H1 (cell line): ENCODE measurements around the gene PACC1. TPM values are rescaled to one million over a fixed set of nuclear protein-coding genes. Genes with fewer than 3 reads are reported as not detected.

Experiments used
- CTCF ChIA-PET: fragments of 300-600 bp; sonication (Branson Sonifier 250); formaldehyde crosslinking; loops from one replicate; lab custom pipeline; 2021; ENCODE audit not compliant: partially characterized antibody; lab: Charles Lee
- POLR2A ChIA-PET: fragments of 300-600 bp; sonication (Branson Sonifier 250); formaldehyde crosslinking; loops from one replicate; lab custom pipeline; 2021; ENCODE audit warnings: inconsistent platforms; ENCODE audit not compliant: partially characterized antibody; lab: Charles Lee
- DNase-seq, 2 experiments: peaks; one replicate each; pipeline versions ENCODE4 v3.0.0 to v3.0.0-alpha.2; 2010 to 2022; ENCODE audit warnings: low spot score in 2 of 2, low read depth in 1 of 2, mixed read lengths in 1 of 2
- FAIRE-seq: peaks from 2 replicates; lab custom pipeline; 2011; peaks lifted over from hg19 to GRCh38; lab: Jason Lieb, UNC
- H2AFZ ChIP-seq: 2 replicates; pipeline ENCODE4 v1.8.1; 2012; ENCODE audit warnings: low read length, inconsistent platforms
- H2AK5ac ChIP-seq: 2 replicates; pipeline ENCODE4 v1.6.1; 2013; ENCODE audit warnings: low read depth, low read length
- H2BK120ac ChIP-seq: replicated peaks from 2 replicates; pipeline ENCODE3; 2013; ENCODE audit warnings: low read depth, low read length, inconsistent platforms
- H2BK12ac ChIP-seq: 2 replicates; pipeline ENCODE4 v1.6.1; 2013; ENCODE audit warnings: low read depth, low read length
- H2BK15ac ChIP-seq: 2 replicates; pipeline ENCODE4 v1.6.1; 2013; ENCODE audit warnings: low read length
- H2BK20ac ChIP-seq: 2 replicates; pipeline ENCODE4 v1.6.1; 2013; ENCODE audit warnings: low read length
- H2BK5ac ChIP-seq: 2 replicates; pipeline ENCODE4 v1.6.1; 2013; ENCODE audit warnings: low read depth, low read length
- H3K14ac ChIP-seq: 2 replicates; pipeline ENCODE4 v1.6.1; 2013; ENCODE audit warnings: inconsistent platforms; ENCODE audit not compliant: insufficient read length
- H3K18ac ChIP-seq: 2 replicates; pipeline ENCODE4 v1.6.1; 2013; ENCODE audit warnings: low read length; ENCODE audit errors: extremely low read depth
- H3K23ac ChIP-seq: 2 replicates; pipeline ENCODE4 v1.6.1; 2013; ENCODE audit warnings: inconsistent platforms; ENCODE audit not compliant: insufficient read length
- H3K23me2 ChIP-seq: 2 replicates; pipeline ENCODE4 v1.6.1; 2013; ENCODE audit warnings: low read depth, low read length
- H3K27ac ChIP-seq: 2 replicates; pipeline ENCODE4 v1.6.1; 2011; ENCODE audit warnings: low read depth, low read length, inconsistent platforms
- H3K27me3 ChIP-seq, 4 experiments: replicated peaks in 1 of 4; 1 replicate in 1 of 4; 2 replicates in 3 of 4; pipeline versions ENCODE4 v1.6.1 to v1.8.1; 2011 to 2013; ENCODE audit warnings: low read length in 3 of 4, mild to moderate bottlenecking in 3 of 4, inconsistent platforms in 2 of 4, mixed read lengths in 2 of 4, moderate library complexity in 1 of 4; ENCODE audit not compliant: control insufficient read depth in 3 of 4, insufficient read depth in 3 of 4; ENCODE audit errors: extremely low read depth in 1 of 4
- H3K36me3 ChIP-seq, 4 experiments: 2 replicates each; pipeline versions ENCODE4 v1.6.1 to v1.8.1; 2011 to 2013; ENCODE audit warnings: mild to moderate bottlenecking in 4 of 4, low read length in 3 of 4, moderate library complexity in 2 of 4, control low read depth in 1 of 4, inconsistent platforms in 1 of 4; ENCODE audit not compliant: insufficient read depth in 4 of 4, control insufficient read depth in 2 of 4
- H3K4ac ChIP-seq: replicated peaks from 2 replicates; pipeline ENCODE3; 2013; ENCODE audit warnings: low read length, low read depth, mixed read lengths, inconsistent platforms; ENCODE audit not compliant: insufficient read length
- H3K4me1 ChIP-seq, 4 experiments: replicated peaks in 1 of 4; 1 replicate in 1 of 4; 2 replicates in 3 of 4; pipeline versions ENCODE4 v1.6.1 to v1.8.1; 2011 to 2013; ENCODE audit warnings: low read length in 3 of 4, inconsistent platforms in 2 of 4, mixed read lengths in 1 of 4; ENCODE audit not compliant: insufficient read depth in 4 of 4, control insufficient read depth in 3 of 4
- H3K4me2 ChIP-seq, 2 experiments: 2 replicates each; pipeline versions ENCODE4 v1.6.1 to v1.8.1; 2011 to 2013; ENCODE audit warnings: low read depth in 2 of 2, low read length in 2 of 2, control low read depth in 1 of 2, inconsistent platforms in 1 of 2, mild to moderate bottlenecking in 1 of 2; ENCODE audit not compliant: insufficient read depth in 1 of 2
- H3K4me3 ChIP-seq, 4 experiments: fragments of 200-600, 300-600 bp in 1 of 4; sonication (generic), shearing (Covaris generic), sonication (Bioruptor Twin) in 1 of 4; 2 replicates each; pipeline versions ENCODE4 v1.5.1 to v1.8.1; 2011 to 2016; ENCODE audit warnings: low read length in 4 of 4, low read depth in 3 of 4, control low read depth in 2 of 4, inconsistent platforms in 2 of 4, mild to moderate bottlenecking in 2 of 4, mixed read lengths in 1 of 4, moderate library complexity in 1 of 4; ENCODE audit not compliant: insufficient read depth in 2 of 4; ENCODE audit errors: extremely low read depth in 1 of 4
- H3K56ac ChIP-seq: replicated peaks from 2 replicates; pipeline ENCODE3; 2013; ENCODE audit warnings: low read depth, mild to moderate bottlenecking, mixed read lengths, low read length, inconsistent platforms; ENCODE audit not compliant: insufficient read length
- H3K79me1 ChIP-seq: 2 replicates; pipeline ENCODE4 v1.6.1; 2013; ENCODE audit warnings: low read depth, low read length, control low read depth
- H3K79me2 ChIP-seq, 2 experiments: 2 replicates each; pipeline versions ENCODE4 v1.6.1 to v1.8.1; 2012 to 2013; ENCODE audit warnings: low read length in 2 of 2, mild to moderate bottlenecking in 2 of 2, inconsistent platforms in 1 of 2; ENCODE audit not compliant: insufficient read depth in 2 of 2, control insufficient read depth in 1 of 2
- H3K9ac ChIP-seq, 4 experiments: replicated peaks in 1 of 4; 1 replicate in 1 of 4; 2 replicates in 3 of 4; pipeline versions ENCODE4 v1.6.1 to v1.8.1; 2011 to 2013; ENCODE audit warnings: low read depth in 3 of 4, low read length in 3 of 4, control low read depth in 2 of 4, mild to moderate bottlenecking in 2 of 4, moderate library complexity in 2 of 4, inconsistent platforms in 1 of 4; ENCODE audit errors: extremely low read depth in 1 of 4
- H3K9me3 ChIP-seq, 2 experiments: 2 replicates each; pipeline versions ENCODE4 v1.6.1 to v1.8.1; 2012 to 2013; ENCODE audit warnings: mild to moderate bottlenecking in 2 of 2, moderate library complexity in 2 of 2, control low read depth in 1 of 2, inconsistent platforms in 1 of 2, low read depth in 1 of 2, low read length in 1 of 2, mixed read lengths in 1 of 2; ENCODE audit not compliant: insufficient read depth in 2 of 2
- H4K20me1 ChIP-seq, 2 experiments: replicated peaks in 1 of 2; 2 replicates each; pipeline versions ENCODE3 to v1.8.1; 2011 to 2013; ENCODE audit warnings: inconsistent platforms in 2 of 2, low read length in 2 of 2, mild to moderate bottlenecking in 1 of 2; ENCODE audit not compliant: insufficient read depth in 2 of 2, control insufficient read depth in 1 of 2
- H4K5ac ChIP-seq: 2 replicates; pipeline ENCODE4 v1.6.1; 2013; ENCODE audit warnings: low read length, low read depth, mixed read lengths, inconsistent platforms; ENCODE audit not compliant: insufficient read length
- H4K8ac ChIP-seq: 2 replicates; pipeline ENCODE4 v1.8.0; 2013; ENCODE audit warnings: mild to moderate bottlenecking, moderate library complexity, low read length, inconsistent platforms; ENCODE audit not compliant: insufficient read depth; ENCODE audit errors: extremely low read depth
- H4K91ac ChIP-seq: replicated peaks from 2 replicates; pipeline ENCODE3; 2013; ENCODE audit warnings: low read length, mixed read lengths, inconsistent platforms; ENCODE audit not compliant: insufficient read length
- BACH1 ChIP-seq: IDR thresholded peaks from 2 replicates; pipeline ENCODE4 v1.6.1; 2012; ENCODE audit warnings: low read length, improper control_type of control experiment
- BRCA1 ChIP-seq: IDR thresholded peaks from 2 replicates; pipeline ENCODE4 v1.6.1; 2012; ENCODE audit warnings: low read depth, low read length, improper control_type of control experiment
- CHD1 ChIP-seq: IDR thresholded peaks from 2 replicates; pipeline ENCODE4 v1.6.1; 2012; ENCODE audit warnings: low read depth, low read length, improper control_type of control experiment
- EGR1 ChIP-seq: IDR thresholded peaks from 2 replicates; pipeline ENCODE4 v1.6.1; 2011; ENCODE audit warnings: low read depth, low read length, borderline replicate concordance
- FOSL1 ChIP-seq: IDR thresholded peaks from 2 replicates; pipeline ENCODE4 v1.6.1; 2011; ENCODE audit warnings: mild to moderate bottlenecking, low read depth, low read length, moderate library complexity; ENCODE audit not compliant: insufficient read depth
- MAFK ChIP-seq: IDR thresholded peaks from 2 replicates; pipeline ENCODE4 v1.6.1; 2012; ENCODE audit warnings: low read depth, mild to moderate bottlenecking, improper control_type of control experiment, low read length
- NRF1 ChIP-seq: IDR thresholded peaks from 2 replicates; pipeline ENCODE4 v1.6.1; 2011; ENCODE audit warnings: mild to moderate bottlenecking, low read depth, low read length, improper control_type of control experiment
- POU5F1 ChIP-seq: IDR thresholded peaks from 2 replicates; pipeline ENCODE4 v1.6.1; 2011; ENCODE audit warnings: low read depth, mild to moderate bottlenecking, low read length, moderate library complexity
- TEAD4 ChIP-seq: IDR thresholded peaks from 2 replicates; pipeline ENCODE4 v1.6.1; 2012; ENCODE audit warnings: low read depth, low read length, inconsistent platforms, mixed read lengths
- YY1 ChIP-seq: IDR thresholded peaks from 2 replicates; pipeline ENCODE4 v1.6.1; 2011; ENCODE audit warnings: low read depth, mild to moderate bottlenecking, low read length
- WGBS, 2 experiments: shearing (Covaris generic) in 1 of 2; methylation state at CpG; one replicate each; pipeline versions ENCODE4 v1.1.6 to v1.1.7; 2013 to 2015; ENCODE audit warnings: low lambda C conversion rate in 2 of 2, mixed read lengths in 2 of 2, inconsistent platforms in 1 of 2, low coverage in 1 of 2, missing lambda C conversion rate in 1 of 2; ENCODE audit not compliant: insufficient replicate concordance in 2 of 2, insufficient coverage in 1 of 2, insufficient read length in 1 of 2; ENCODE audit errors: extremely low coverage in 1 of 2, missing lambda C conversion rate in 1 of 2; 5-methylcytosine and 5-hydroxymethylcytosine counted together
- polyA plus RNA-seq, 7 experiments: library from polyadenylated mRNA; depleted of rRNA in 3 of 7; stranded (reverse) in 5 of 7; unstranded in 2 of 7; fragments of >200 nt in 5 of 7; fragments of 200-250 nt in 2 of 7; gene quantifications; 1 replicate in 5 of 7; 2 replicates in 1 of 7; 4 replicates in 1 of 7; pipeline versions ENCODE4 v1.2.1 to v1.2.3, GENCODE V29; 2011 to 2013; ENCODE audit warnings: missing spikeins in 2 of 7, mixed read lengths in 2 of 7
- total RNA-seq: library from RNA; stranded (reverse); fragmentation: NEBNext Ultra II Directional; extraction: Animal tissue kit (Norgen Biotek cat#: 25700); gene quantifications from 2 replicates; pipeline ENCODE4 v1.2.1, GENCODE V29; 2021
- TF ChIP-seq, protein P1 (sequence below): IDR thresholded peaks from 2 replicates; pipeline ENCODE4 v1.6.1; 2011; ENCODE audit warnings: low read depth, mild to moderate bottlenecking, low read length; ENCODE audit not compliant: insufficient read depth

The PACC1 gene
- total and polyA plus RNA-seq, 2 of the 8 experiments (the other 6 are each of a cell fraction or from before 2014, with no cell fraction given), result 18.8 to 23.5 TPM

DNA sequence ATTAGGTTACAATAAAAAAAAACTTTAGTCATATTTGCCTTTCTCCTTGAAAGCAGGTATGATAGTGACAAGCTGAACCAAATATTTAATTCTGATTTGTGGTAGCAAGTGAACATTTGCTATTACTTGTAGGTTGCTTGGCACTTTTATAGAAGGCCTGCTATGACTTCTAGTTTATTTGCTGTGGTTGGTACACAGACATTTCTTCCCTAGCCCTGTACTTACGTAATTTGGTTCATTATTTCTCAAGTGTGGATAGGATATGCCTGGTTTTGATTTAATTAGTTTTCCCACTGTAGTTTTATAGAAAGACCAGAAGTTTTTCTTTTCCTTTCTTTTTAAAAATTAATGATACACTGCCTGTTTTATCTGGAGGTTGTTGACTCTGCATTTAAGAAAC, 73.6 kb downstream of the PACC1 start:
- peaks cover 0 to 13% (median 1%) of the 10 kb centered on the region in 4 experiments; a peak in 2 of 8 replicates for H3K36me3 ChIP-seq
- no peak overlapping the region for H3K23ac ChIP-seq
- H2BK15ac ChIP-seq, result no peak overlapping the region
- ChIA-PET CTCF (interaction anchor here (0.9 to 1.8 kb wide), 4 partner anchors 21 to 659 kb away, joined by 3 to 4 read pairs (median 3); no protein-coding TSS in a partner anchor), POLR2A (no interaction called here)
- DNase-seq (no peak), FAIRE-seq (no peak)
- H3K4ac ChIP-seq, result no peak overlapping the region
- no peaks in the 10 kb centered on the region for H4K20me1 ChIP-seq
- H3K18ac ChIP-seq, result no peak overlapping the region
- H3K4me1 ChIP-seq, result no peaks in the 10 kb centered on the region
- no peaks in the 10 kb centered on the region for H3K27me3 ChIP-seq
- no peak overlapping the region for H2BK20ac ChIP-seq
- no peaks in the 10 kb centered on the region for H3K79me1 ChIP-seq
- no peaks in the 10 kb centered on the region for H3K9me3 ChIP-seq
- no peak overlapping the region for H3K14ac ChIP-seq
- 94% methylated on average over 1 of the region's 1 CpG; no CpG with 5 or more reads in 1 of the 2 experiments for WGBS, 2 experiments
- TF ChIP-seq BRCA1 (no peak), EGR1 (no peak), BACH1 (no peak), POU5F1 (no peak), MAFK (no peak), YY1 (no peak), CHD1 (no peak), TEAD4 (no peak), NRF1 (no peak), FOSL1 (no peak)
- TF ChIP-seq, protein P1, sequence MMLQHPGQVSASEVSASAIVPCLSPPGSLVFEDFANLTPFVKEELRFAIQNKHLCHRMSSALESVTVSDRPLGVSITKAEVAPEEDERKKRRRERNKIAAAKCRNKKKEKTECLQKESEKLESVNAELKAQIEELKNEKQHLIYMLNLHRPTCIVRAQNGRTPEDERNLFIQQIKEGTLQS, result no peak
- no peak overlapping the region for H2BK120ac ChIP-seq
- H2BK5ac ChIP-seq, result no peak overlapping the region
- H4K8ac ChIP-seq, result no peak overlapping the region
- no peak overlapping the region for H4K5ac ChIP-seq
- no peak overlapping the region for H3K4me2 ChIP-seq
- no peak overlapping the region for H2AK5ac ChIP-seq
- no peak overlapping the region for H3K56ac ChIP-seq
- H3K9ac ChIP-seq, result no peak overlapping the region
- H4K91ac ChIP-seq, result no peak overlapping the region
- H3K4me3 ChIP-seq, result no peak overlapping the region
- H3K23me2 ChIP-seq, result no peaks in the 10 kb centered on the region
- H2BK12ac ChIP-seq, result no peak overlapping the region
- no peak overlapping the region for H3K27ac ChIP-seq
- no peaks in the 10 kb centered on the region for H3K79me2 ChIP-seq
- no peak overlapping the region for H2AFZ ChIP-seq
